Natural killer cell (primary cell): ENCODE results near the gene PCTP. TPM values are rescaled to one million over a fixed set of nuclear protein-coding genes. Genes with fewer than 3 reads are reported as not detected.

Source experiments
- ATAC-seq, 3 donors: fragments of 150-1000 bp in 2 of 3; fragments of 200-7000 bp in 1 of 3; cut with Tn5 transposase; 1 replicate in 1 of 3; 2 replicates in 2 of 3; pipeline ENCODE4 v1.10.0; 2021; ENCODE audit warnings: mild to moderate bottlenecking in 2 of 3, moderate library complexity in 2 of 3
- DNase-seq, 2 donors: peaks; one replicate each; pipeline versions ENCODE4 v3.0.0 to v3.0.0-alpha.2; 2013 to 2021; ENCODE audit warnings: mixed read lengths in 1 of 2
- H3K27ac ChIP-seq: one replicate; pipeline ENCODE4 v1.5.1; 2013; ENCODE audit warnings: mild to moderate bottlenecking, low read length
- H3K27me3 ChIP-seq: one replicate; pipeline ENCODE4 v1.6.1; 2013; ENCODE audit warnings: low read length; ENCODE audit not compliant: control insufficient read depth, insufficient read depth
- H3K36me3 ChIP-seq: one replicate; pipeline ENCODE4 v1.6.1; 2013; ENCODE audit warnings: low read length; ENCODE audit not compliant: control insufficient read depth, insufficient read depth
- H3K4me1 ChIP-seq: one replicate; pipeline ENCODE4 v1.6.1; 2013; ENCODE audit warnings: low read length; ENCODE audit not compliant: control insufficient read depth, insufficient read depth
- H3K4me3 ChIP-seq: one replicate; pipeline ENCODE4 v1.5.1; 2013; ENCODE audit warnings: low read length
- H3K9me3 ChIP-seq: one replicate; pipeline ENCODE4 v1.6.1; 2013; ENCODE audit warnings: low read length; ENCODE audit not compliant: control insufficient read depth, insufficient read depth
- H3K27ac Mint-ChIP-seq, 2 donors: one replicate each; pipeline ENCODE4 v1.8.0; 2022; ENCODE audit warnings: mild to moderate bottlenecking in 2 of 2, mixed read lengths in 2 of 2, moderate library complexity in 1 of 2
- H3K27me3 Mint-ChIP-seq, 2 donors: one replicate each; pipeline ENCODE4 v1.8.0; 2022; ENCODE audit warnings: low read depth in 2 of 2, mixed read lengths in 2 of 2
- H3K36me3 Mint-ChIP-seq: one replicate; pipeline ENCODE4 v1.8.0; 2022; ENCODE audit warnings: mixed read lengths
- H3K4me1 Mint-ChIP-seq, 2 donors: one replicate each; pipeline ENCODE4 v1.8.0; 2022; ENCODE audit warnings: mixed read lengths in 2 of 2
- H3K4me3 Mint-ChIP-seq: one replicate; pipeline ENCODE4 v1.8.0; 2022; ENCODE audit warnings: mild to moderate bottlenecking, moderate library complexity, mixed read lengths
- H3K9me3 Mint-ChIP-seq, 2 donors: one replicate each; pipeline ENCODE4 v1.8.0; 2022; ENCODE audit warnings: mixed read lengths in 2 of 2
- WGBS: methylation state at CpG from one replicate; pipeline ENCODE4 v1.1.7; 2013; ENCODE audit warnings: missing lambda C conversion rate; ENCODE audit not compliant: insufficient coverage; 5-methylcytosine and 5-hydroxymethylcytosine counted together
- intact Hi-C: fragments of 100-400 bp; cut with micrococcal nuclease; formaldehyde crosslinking; loops from one replicate; pipeline ENCODE4 v1.14.2; 2022
- total RNA-seq, 4 donors: library from RNA; stranded (reverse); fragments of 120-200 nt in 1 of 4; gene quantifications; one replicate each; pipeline versions ENCODE4 v1.2.3 to v1.2.4, GENCODE V29; 2013 to 2022
- TF ChIP-seq, protein P1 (sequence below): fragments of 200-600 bp; IDR thresholded peaks from one replicate; pipeline ENCODE4 v1.8.0; 2022; ENCODE audit warnings: antibody characterized with exemption

Gene PCTP
- total RNA-seq, 3 donors from 2014 or later (not counting 1 experiment from before 2014, with no cell fraction given): 6.3 to 9.5 (median 9.2) TPM

DNA sequence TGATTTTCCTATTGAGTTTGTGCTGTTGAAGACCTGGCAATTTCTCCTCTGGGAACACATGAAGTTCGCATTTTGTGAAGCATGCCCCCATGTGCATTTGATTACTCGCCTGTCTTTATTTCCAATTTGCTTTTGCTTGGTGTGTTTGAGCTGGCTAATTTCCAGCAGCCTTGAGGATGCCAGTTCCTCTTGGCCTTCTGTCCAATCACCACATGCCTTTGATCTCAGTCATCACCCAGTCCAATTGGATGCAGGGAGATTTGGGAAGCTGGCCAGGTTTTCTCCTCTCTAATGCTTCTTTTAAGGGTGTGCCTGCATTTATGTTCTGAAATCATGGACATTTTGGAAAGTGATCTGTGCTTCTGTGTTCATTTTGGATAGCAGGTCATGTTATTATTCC lies 24.4 kb upstream of the PCTP start:
- no peaks in the 10 kb centered on the region for H3K4me1 Mint-ChIP-seq

DNA sequence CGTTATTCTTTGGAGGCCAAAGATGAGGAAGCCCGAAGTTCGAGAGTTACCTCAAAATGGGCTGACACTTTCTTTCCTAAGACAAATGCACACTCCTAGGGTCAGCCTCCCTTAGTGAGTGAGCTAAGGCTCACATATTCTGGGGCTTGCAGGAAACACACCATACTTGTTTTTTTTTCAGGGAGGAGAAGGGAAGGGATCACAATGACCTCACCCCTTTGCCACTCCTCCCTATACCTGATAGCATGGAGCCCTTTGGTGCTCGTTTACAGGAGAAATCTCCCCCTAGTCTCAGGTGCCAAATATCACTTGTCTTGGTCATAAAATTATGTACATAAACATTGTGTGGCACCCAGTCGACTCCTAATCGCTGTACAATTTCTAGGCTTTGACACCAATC lies 23.6 kb upstream of the PCTP start:
- Mint-ChIP-seq H3K4me1 (no peaks in the 10 kb centered on the region), H3K4me3 (no peak overlapping the region), H3K36me3 (no peaks in the 10 kb centered on the region), H3K9me3 (no peaks in the 10 kb centered on the region), H3K27me3 (peaks cover 33 to 35% of the 10 kb centered on the region in 2 donors), H3K27ac (no peak overlapping the region)
- ATAC-seq: no peak
- Histone ChIP-seq H3K36me3 (no peaks in the 10 kb centered on the region), H3K27ac (no peak overlapping the region), H3K4me3 (no peak overlapping the region), H3K9me3 (no peaks in the 10 kb centered on the region), H3K4me1 (no peaks in the 10 kb centered on the region), H3K27me3 (no peaks in the 10 kb centered on the region)
- WGBS: 95% methylated on average over 6 of the region's 6 CpGs
- intact Hi-C loops: no loop called here
- TF ChIP-seq, protein P1, sequence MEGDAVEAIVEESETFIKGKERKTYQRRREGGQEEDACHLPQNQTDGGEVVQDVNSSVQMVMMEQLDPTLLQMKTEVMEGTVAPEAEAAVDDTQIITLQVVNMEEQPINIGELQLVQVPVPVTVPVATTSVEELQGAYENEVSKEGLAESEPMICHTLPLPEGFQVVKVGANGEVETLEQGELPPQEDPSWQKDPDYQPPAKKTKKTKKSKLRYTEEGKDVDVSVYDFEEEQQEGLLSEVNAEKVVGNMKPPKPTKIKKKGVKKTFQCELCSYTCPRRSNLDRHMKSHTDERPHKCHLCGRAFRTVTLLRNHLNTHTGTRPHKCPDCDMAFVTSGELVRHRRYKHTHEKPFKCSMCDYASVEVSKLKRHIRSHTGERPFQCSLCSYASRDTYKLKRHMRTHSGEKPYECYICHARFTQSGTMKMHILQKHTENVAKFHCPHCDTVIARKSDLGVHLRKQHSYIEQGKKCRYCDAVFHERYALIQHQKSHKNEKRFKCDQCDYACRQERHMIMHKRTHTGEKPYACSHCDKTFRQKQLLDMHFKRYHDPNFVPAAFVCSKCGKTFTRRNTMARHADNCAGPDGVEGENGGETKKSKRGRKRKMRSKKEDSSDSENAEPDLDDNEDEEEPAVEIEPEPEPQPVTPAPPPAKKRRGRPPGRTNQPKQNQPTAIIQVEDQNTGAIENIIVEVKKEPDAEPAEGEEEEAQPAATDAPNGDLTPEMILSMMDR: no peak
- no peak for DNase-seq

More for the DNA sequence above, 24.4 kb upstream of the PCTP start:
- no peak for DNase-seq
- H3K27me3 Mint-ChIP-seq: peaks cover 32 to 43% of the 10 kb centered on the region in 2 donors
- no peak for ATAC-seq
- no peaks in the 10 kb centered on the region for H3K36me3 Mint-ChIP-seq
- H3K27ac Mint-ChIP-seq: no peak overlapping the region
- H3K4me3 Mint-ChIP-seq: no peak overlapping the region
- Histone ChIP-seq H3K27ac (no peak overlapping the region), H3K36me3 (no peaks in the 10 kb centered on the region), H3K4me3 (no peak overlapping the region), H3K4me1 (no peaks in the 10 kb centered on the region), H3K27me3 (no peaks in the 10 kb centered on the region), H3K9me3 (no peaks in the 10 kb centered on the region)
- intact Hi-C loops: no loop called here
- WGBS: 87% methylated on average over 2 of the region's 2 CpGs
- TF ChIP-seq, protein P1: no peak
- H3K9me3 Mint-ChIP-seq: no peaks in the 10 kb centered on the region

DNA sequence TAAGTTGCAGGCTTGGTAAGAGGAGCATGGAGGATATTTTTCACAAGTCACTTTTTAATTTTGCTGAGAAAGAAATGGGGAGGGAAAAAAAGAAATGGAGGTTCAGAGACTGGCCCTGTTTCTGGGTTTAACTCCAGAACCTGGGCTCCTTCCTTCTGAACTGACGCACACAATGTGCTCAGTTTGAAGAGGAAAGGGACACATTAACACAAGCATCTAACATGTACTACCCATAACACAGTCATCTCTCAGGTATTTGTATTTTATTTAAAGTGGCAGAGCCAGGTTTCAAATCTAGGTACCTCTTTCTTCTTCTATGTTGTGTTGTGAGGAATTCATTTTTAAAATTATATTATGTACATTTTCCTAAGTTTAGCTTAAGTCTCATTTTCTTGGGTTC lies 22.9 kb upstream of the PCTP start:
- no peaks in the 10 kb centered on the region for H3K4me1 ChIP-seq
- 100% methylated on average over 1 of the region's 1 CpG for WGBS
- no peak overlapping the region for H3K4me3 Mint-ChIP-seq
- no peak overlapping the region for H3K27ac Mint-ChIP-seq
- H3K27me3 Mint-ChIP-seq: peaks cover 31 to 32% of the 10 kb centered on the region in 2 donors
- TF ChIP-seq, protein P1: no peak
- no peaks in the 10 kb centered on the region for H3K9me3 ChIP-seq
- H3K27ac ChIP-seq: no peak overlapping the region
- ATAC-seq: no peak
- no peaks in the 10 kb centered on the region for H3K9me3 Mint-ChIP-seq
- no peak for DNase-seq
- no peaks in the 10 kb centered on the region for H3K36me3 Mint-ChIP-seq
- no peaks in the 10 kb centered on the region for H3K27me3 ChIP-seq
- H3K4me1 Mint-ChIP-seq: no peaks in the 10 kb centered on the region
- no peaks in the 10 kb centered on the region for H3K36me3 ChIP-seq
- H3K4me3 ChIP-seq: no peak overlapping the region
- intact Hi-C loops: no loop called here

DNA sequence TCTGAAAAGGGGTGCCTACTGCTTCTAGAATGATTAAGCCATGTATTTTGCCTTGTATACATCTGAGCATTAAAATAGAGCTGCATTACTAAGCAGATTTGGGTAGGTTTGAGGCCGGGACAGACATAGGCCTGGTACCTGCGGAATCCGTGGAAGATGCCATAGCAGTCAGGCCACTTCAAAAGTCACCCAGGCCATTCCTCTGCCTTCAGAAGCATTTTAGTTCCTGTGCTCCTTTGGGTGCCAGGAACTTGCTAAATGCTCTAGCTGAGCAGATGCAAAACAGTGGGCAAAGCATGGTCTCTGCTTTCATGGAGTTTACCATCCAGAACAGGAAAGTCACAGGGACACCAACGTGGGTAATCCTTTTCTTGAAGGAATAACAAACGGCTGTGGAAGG lies 22.5 kb upstream of the PCTP start:
- H3K27ac ChIP-seq: no peak overlapping the region
- 86% methylated on average over 5 of the region's 5 CpGs for WGBS
- Mint-ChIP-seq H3K4me3 (no peak overlapping the region), H3K27me3 (peaks cover 31 to 32% of the 10 kb centered on the region in 2 donors), H3K9me3 (no peaks in the 10 kb centered on the region), H3K4me1 (no peaks in the 10 kb centered on the region), H3K36me3 (no peaks in the 10 kb centered on the region), H3K27ac (no peak overlapping the region)
- no peaks in the 10 kb centered on the region for H3K36me3 ChIP-seq
- no peaks in the 10 kb centered on the region for H3K27me3 ChIP-seq
- no peak for ATAC-seq
- no peaks in the 10 kb centered on the region for H3K4me1 ChIP-seq
- no peaks in the 10 kb centered on the region for H3K9me3 ChIP-seq
- no peak for DNase-seq
- intact Hi-C loops: no loop called here
- TF ChIP-seq, protein P1: no peak
- H3K4me3 ChIP-seq: no peak overlapping the region
